Lower leg skin (tissue), 4 donors: ENCODE results near the gene GMEB2. TPM values are rescaled to one million over a fixed set of nuclear protein-coding genes. Genes with fewer than 3 reads are reported as not detected.

Source experiments
- DNase-seq, 2 donors: peaks; one replicate each; pipeline ENCODE4 v3.0.0-alpha.2; 2019; ENCODE audit warnings: low spot score in 2 of 2
- H3K4me3 ChIP-seq: fragments of 200-600 bp; sonication (generic); 2 replicates; pipeline ENCODE4 v1.5.1; 2017; ENCODE audit warnings: mild to moderate bottlenecking, low read depth; ENCODE audit not compliant: poor library complexity, severe bottlenecking
- CTCF ChIP-seq, 3 donors: fragments of 450-650 bp; IDR thresholded peaks; one replicate each; pipeline ENCODE4 v1.5.1; 2016; ENCODE audit warnings: antibody characterized with exemption in 3 of 3, mild to moderate bottlenecking in 3 of 3, moderate library complexity in 2 of 3
- POLR2A ChIP-seq, 2 donors: fragments of 450-650 bp; IDR thresholded peaks; one replicate each; pipeline ENCODE4 v1.6.1; 2016 to 2017; ENCODE audit warnings: antibody characterized with exemption in 2 of 2, mild to moderate bottlenecking in 1 of 2, moderate library complexity in 1 of 2
- WGBS, 2 donors: methylation state at CpG; one replicate each; pipeline ENCODE4 v1.1.5; 2018; 5-methylcytosine and 5-hydroxymethylcytosine counted together
- intact Hi-C: fragments of 100-400 bp; cut with DNase I; formaldehyde crosslinking; loops from one replicate; pipeline ENCODE4 v1.15.0; 2023; ENCODE audit warnings: low total_unique reads
- total RNA-seq, 4 donors: library from RNA; depleted of rRNA; stranded (reverse); fragments of >200 nt; gene quantifications; one replicate each; pipeline ENCODE4 v1.1.0, GENCODE V29; 2016

The GMEB2 gene
- total RNA-seq, 4 donors from 2014 or later: 11.9 to 18.3 (median 13.7) TPM

- TF ChIP-seq POLR2A (IDR thresholded peaks at IDR 0.05) (no peak), CTCF (IDR thresholded peaks at IDR 0.05) (no peak)
- WGBS, 2 donors: 66 to 82% methylated on average over 15 to 19 of the region's 19 CpGs
- DNase-seq: no peak
- no peak overlapping the region for H3K4me3 ChIP-seq
- intact Hi-C loops: no loop called here
Measured at GRCh38 chr20:63587776-63588591, 38.9 kb downstream of the GMEB2 start.

DNA sequence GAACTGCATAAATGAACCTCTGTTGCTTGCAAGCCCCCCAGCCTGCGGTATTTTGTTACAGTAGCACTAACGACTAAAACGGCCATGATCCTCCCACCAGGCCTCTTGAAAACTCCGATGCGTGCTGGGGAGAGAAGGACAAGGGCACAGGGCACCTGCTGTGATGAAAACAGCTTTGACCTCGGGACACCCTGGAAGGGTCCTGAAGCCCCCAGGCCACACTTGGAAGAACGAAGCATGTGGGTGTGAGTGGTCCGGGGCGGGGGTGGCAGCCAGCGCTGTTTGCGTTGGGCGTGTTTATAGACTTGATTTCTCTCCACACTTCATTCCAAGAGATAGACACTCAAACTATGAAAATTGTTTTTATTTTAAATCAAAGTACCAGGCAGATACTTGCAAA is 39.6 kb downstream of the GMEB2 start:
- 91% methylated on average over 12 of the region's 12 CpGs for WGBS, 2 donors
- intact Hi-C loops: no loop called here
- TF ChIP-seq POLR2A (IDR thresholded peaks at IDR 0.05) (no peak), CTCF (IDR thresholded peaks at IDR 0.05) (no peak)
- no peak for DNase-seq
- H3K4me3 ChIP-seq: no peak overlapping the region

- intact Hi-C loops: no loop called here
- WGBS, 2 donors: 93 to 95% methylated on average over 17 of the region's 17 CpGs
- no peak for DNase-seq
- no peak for TF ChIP-seq CTCF (IDR thresholded peaks at IDR 0.05)
- no peak for TF ChIP-seq POLR2A (IDR thresholded peaks at IDR 0.05)
- H3K4me3 ChIP-seq: no peak overlapping the region
Measured at GRCh38 chr20:63586797-63587196, 40.1 kb downstream of the GMEB2 start.

GRCh38 chr20:63585616-63586565 is 41.0 kb downstream of the GMEB2 start:
- DNase-seq: no peak
- no peak overlapping the region for H3K4me3 ChIP-seq
- WGBS, 2 donors: 70 to 71% methylated on average over 22 of the region's 22 CpGs
- TF ChIP-seq POLR2A (IDR thresholded peaks at IDR 0.05) (no peak), CTCF (IDR thresholded peaks at IDR 0.05) (no peak)
- intact Hi-C loops: no loop called here

- TF ChIP-seq CTCF (IDR thresholded peaks at IDR 0.05) (no peak), POLR2A (IDR thresholded peaks at IDR 0.05) (no peak)
- no peak for DNase-seq
- H3K4me3 ChIP-seq: no peak overlapping the region
- intact Hi-C loops: no loop called here
- WGBS, 2 donors: 84 to 91% methylated on average over 23 of the region's 23 CpGs
Measured at GRCh38 chr20:63582382-63583063, 44.4 kb downstream of the GMEB2 start.
